NCI-H2196 (cell line): ENCODE results near the gene TPM2.

Source experiments
- DNase-seq: peaks from one replicate; lab custom pipeline; 2025; ENCODE audit not compliant: unreplicated experiment; lab: John Stamatoyannopoulos, UW

TPM2 gene

GRCh38 chr9:35696520-35697215 is 6.9 kb upstream of the TPM2 start:
- DNase-seq = peak; percentile 38

- DNase-seq = no peak
These were observed 6.2 kb upstream of the TPM2 start for GRCh38 chr9:35695943-35696401.

- DNase-seq = no peak
These were observed 2.1 kb upstream of the TPM2 start for GRCh38 chr9:35691757-35692301.

GRCh38 chr9:35691334-35691650 is 1.6 kb upstream of the TPM2 start:
- DNase-seq = no peak

GRCh38 chr9:35690614-35691333 is 1.0 kb upstream of the TPM2 start:
- peak; percentile 27 for DNase-seq

- no peak for DNase-seq
These were observed 529 bp upstream of the TPM2 start for GRCh38 chr9:35690294-35690613.

- DNase-seq = no peak
These were observed 875 bp downstream of the TPM2 start for GRCh38 chr9:35688558-35689541.

- DNase-seq = no peak
These were observed 1.7 kb downstream of the TPM2 start for GRCh38 chr9:35687972-35688557.

GRCh38 chr9:35687306-35687705 is 2.4 kb downstream of the TPM2 start:
- DNase-seq = no peak

GRCh38 chr9:35686222-35687203 is 3.2 kb downstream of the TPM2 start:
- DNase-seq = no peak

GRCh38 chr9:35685506-35685905 is 4.2 kb downstream of the TPM2 start:
- no peak for DNase-seq

GRCh38 chr9:35684921-35685320 is 4.8 kb downstream of the TPM2 start:
- no peak for DNase-seq

- DNase-seq = no peak
These were observed 6.4 kb downstream of the TPM2 start for GRCh38 chr9:35683323-35683722.

GRCh38 chr9:35682520-35683315 is 7.0 kb downstream of the TPM2 start:
- DNase-seq = no peak

- DNase-seq = no peak
These were observed 7.7 kb downstream of the TPM2 start for GRCh38 chr9:35682051-35682450.

GRCh38 chr9:35681341-35682002 is 8.3 kb downstream of the TPM2 start:
- no peak for DNase-seq

- DNase-seq = no peak
These were observed 9.2 kb downstream of the TPM2 start for GRCh38 chr9:35680331-35681105.
